ENCODE results near the gene L3MBTL2. TPM values are rescaled to one million over a fixed set of nuclear protein-coding genes. Genes with fewer than 3 reads are reported as not detected.
A peak's percentile ranks its signal among the peaks of the same experiment; 100 is the strongest.

L3MBTL2 gene
- total RNA-seq, 2 donors from 2014 or later, result 24.3 to 26.5 TPM

DNA sequence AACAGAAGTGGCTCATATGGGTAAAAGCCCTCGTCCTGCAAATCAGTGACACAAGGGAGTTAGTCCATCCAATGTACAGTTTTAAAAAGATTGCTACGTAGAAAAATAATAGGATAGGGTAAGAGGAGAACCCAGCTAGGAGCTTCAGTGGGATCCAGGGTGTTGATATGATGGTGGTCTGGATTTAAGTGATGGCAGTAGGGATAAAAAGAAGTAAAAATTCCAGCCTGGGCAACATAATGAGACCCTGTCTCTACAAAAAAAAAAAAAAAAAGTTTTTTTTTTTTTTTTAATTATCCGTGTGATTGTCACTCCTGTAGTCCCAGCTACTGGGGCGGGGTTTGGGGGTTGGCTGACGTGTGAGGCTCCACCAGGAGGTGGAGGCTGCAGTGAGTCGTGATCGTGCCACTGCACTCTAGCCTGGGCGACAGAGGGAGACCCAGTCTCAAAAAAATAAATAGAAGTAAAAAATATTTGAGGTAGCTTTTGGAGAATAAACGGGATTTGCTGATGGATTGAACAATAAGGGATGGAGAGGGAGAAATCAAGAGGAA is 7.0 kb upstream of the L3MBTL2 start:
- Histone ChIP-seq H3K27me3 (ENCODE audit: control insufficient read depth, insufficient read depth, low read length, poor library complexity, severe bottlenecking) (peaks cover 56% of the 10 kb centered on the region), H3K27ac (ENCODE audit: low read depth, low read length) (no peak overlapping the region), H3K9me3 (ENCODE audit: control insufficient read depth, low read length) (no peaks in the 10 kb centered on the region), H3K9ac (ENCODE audit: extremely low read depth, low read length, poor library complexity, severe bottlenecking) (no peak overlapping the region), H3K4me1 (ENCODE audit: control insufficient read depth, insufficient read depth, low read length) (no peaks in the 10 kb centered on the region), H3K4me3 (ENCODE audit: low read length) (peak overlapping the region; percentile 86), H3K36me3 (ENCODE audit: control insufficient read depth, insufficient read depth, low read length) (no peaks in the 10 kb centered on the region)
- TF ChIP-seq, protein P1, sequence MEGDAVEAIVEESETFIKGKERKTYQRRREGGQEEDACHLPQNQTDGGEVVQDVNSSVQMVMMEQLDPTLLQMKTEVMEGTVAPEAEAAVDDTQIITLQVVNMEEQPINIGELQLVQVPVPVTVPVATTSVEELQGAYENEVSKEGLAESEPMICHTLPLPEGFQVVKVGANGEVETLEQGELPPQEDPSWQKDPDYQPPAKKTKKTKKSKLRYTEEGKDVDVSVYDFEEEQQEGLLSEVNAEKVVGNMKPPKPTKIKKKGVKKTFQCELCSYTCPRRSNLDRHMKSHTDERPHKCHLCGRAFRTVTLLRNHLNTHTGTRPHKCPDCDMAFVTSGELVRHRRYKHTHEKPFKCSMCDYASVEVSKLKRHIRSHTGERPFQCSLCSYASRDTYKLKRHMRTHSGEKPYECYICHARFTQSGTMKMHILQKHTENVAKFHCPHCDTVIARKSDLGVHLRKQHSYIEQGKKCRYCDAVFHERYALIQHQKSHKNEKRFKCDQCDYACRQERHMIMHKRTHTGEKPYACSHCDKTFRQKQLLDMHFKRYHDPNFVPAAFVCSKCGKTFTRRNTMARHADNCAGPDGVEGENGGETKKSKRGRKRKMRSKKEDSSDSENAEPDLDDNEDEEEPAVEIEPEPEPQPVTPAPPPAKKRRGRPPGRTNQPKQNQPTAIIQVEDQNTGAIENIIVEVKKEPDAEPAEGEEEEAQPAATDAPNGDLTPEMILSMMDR (conservative IDR thresholded peaks at IDR 0.05), result peak; percentile 30
- no peak overlapping the region for H3K27ac Mint-ChIP-seq
- H3K36me3 Mint-ChIP-seq (ENCODE audit: low read depth), result no peaks in the 10 kb centered on the region
- peak overlapping the region; percentile 67 for H3K4me3 Mint-ChIP-seq
- H3K9me3 Mint-ChIP-seq, result no peaks in the 10 kb centered on the region
- peaks cover 8% of the 10 kb centered on the region for H3K4me1 Mint-ChIP-seq
- H3K27me3 Mint-ChIP-seq (ENCODE audit: insufficient read depth), result peaks cover 68% of the 10 kb centered on the region
- WGBS, 2 experiments (ENCODE audit: insufficient coverage in 1 of 2, insufficient read length in 1 of 2), result 9 to 19% methylated on average over 3 to 9 of the region's 9 CpGs
- DNase-seq, result peak; percentile 66

DNA sequence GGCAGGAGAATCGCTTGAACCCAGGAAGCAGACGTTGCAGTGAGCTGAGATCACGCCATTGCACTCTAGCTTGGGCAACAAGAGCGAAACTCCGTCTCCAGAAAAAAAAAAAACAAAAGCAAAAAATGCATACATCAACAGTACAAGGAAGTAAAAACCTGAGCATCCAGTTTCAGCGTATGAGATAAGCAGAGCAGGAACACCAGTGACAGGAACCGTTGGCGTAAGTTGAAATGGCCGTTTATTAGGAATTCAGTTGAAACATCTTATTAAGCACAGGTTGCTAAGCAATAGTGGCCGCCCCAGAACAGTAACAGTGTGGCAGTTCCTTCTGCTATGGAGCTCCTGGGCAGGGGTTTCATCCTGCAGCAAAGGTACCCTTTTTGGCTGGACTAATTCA is 4.0 kb upstream of the L3MBTL2 start:
- 93 to 99% methylated on average over 7 to 10 of the region's 10 CpGs for WGBS, 2 experiments (ENCODE audit: insufficient coverage in 1 of 2, insufficient read length in 1 of 2)

DNA sequence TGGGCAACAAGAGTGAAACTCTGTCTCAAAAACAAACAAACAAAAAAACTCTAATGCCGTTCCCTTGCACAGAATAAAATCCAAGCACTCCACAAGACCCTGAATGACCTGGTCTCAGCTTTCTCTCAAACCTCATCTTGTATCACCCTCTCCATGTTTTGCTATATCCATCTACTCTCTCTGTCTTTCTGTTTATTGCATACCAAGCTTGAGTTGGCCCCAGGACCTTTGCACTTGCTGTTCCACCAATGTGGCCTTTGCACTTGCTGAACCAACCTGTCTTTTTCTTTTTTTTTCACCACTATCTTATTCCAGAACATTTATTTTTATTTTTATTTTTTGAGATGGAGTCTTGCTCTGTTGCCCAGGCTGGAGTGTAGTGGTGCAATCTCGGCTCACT is 2.0 kb upstream of the L3MBTL2 start:
- H3K27ac Mint-ChIP-seq, result no peak overlapping the region
- TF ChIP-seq, protein P1 (conservative IDR thresholded peaks at IDR 0.05), result no peak
- peaks cover 27% of the 10 kb centered on the region for H3K27me3 ChIP-seq (ENCODE audit: control insufficient read depth, insufficient read depth, low read length, poor library complexity, severe bottlenecking)

More for the DNA sequence above, 4.0 kb upstream of the L3MBTL2 start:
- TF ChIP-seq, protein P1 (conservative IDR thresholded peaks at IDR 0.05), result no peak
- Histone ChIP-seq H3K9me3 (ENCODE audit: control insufficient read depth, low read length) (no peaks in the 10 kb centered on the region), H3K27ac (ENCODE audit: low read depth, low read length) (no peak overlapping the region), H3K4me3 (ENCODE audit: low read length) (no peak overlapping the region), H3K9ac (ENCODE audit: extremely low read depth, low read length, poor library complexity, severe bottlenecking) (no peak overlapping the region), H3K27me3 (ENCODE audit: control insufficient read depth, insufficient read depth, low read length, poor library complexity, severe bottlenecking) (peaks cover 42% of the 10 kb centered on the region), H3K36me3 (ENCODE audit: control insufficient read depth, insufficient read depth, low read length) (no peaks in the 10 kb centered on the region), H3K4me1 (ENCODE audit: control insufficient read depth, insufficient read depth, low read length) (no peaks in the 10 kb centered on the region)
- H3K27ac Mint-ChIP-seq, result no peak overlapping the region
- no peak for DNase-seq
- H3K4me3 Mint-ChIP-seq, result no peak overlapping the region
- no peaks in the 10 kb centered on the region for H3K36me3 Mint-ChIP-seq (ENCODE audit: low read depth)
- H3K27me3 Mint-ChIP-seq (ENCODE audit: insufficient read depth), result peaks cover 56% of the 10 kb centered on the region
- peaks cover 8% of the 10 kb centered on the region for H3K4me1 Mint-ChIP-seq
- no peaks in the 10 kb centered on the region for H3K9me3 Mint-ChIP-seq

More for the DNA sequence above, 2.0 kb upstream of the L3MBTL2 start:
- H3K4me3 ChIP-seq (ENCODE audit: low read length), result no peak overlapping the region
- no peaks in the 10 kb centered on the region for H3K4me1 ChIP-seq (ENCODE audit: control insufficient read depth, insufficient read depth, low read length)
- no peaks in the 10 kb centered on the region for H3K9me3 ChIP-seq (ENCODE audit: control insufficient read depth, low read length)
- H3K9ac ChIP-seq (ENCODE audit: extremely low read depth, low read length, poor library complexity, severe bottlenecking), result no peak overlapping the region
- Mint-ChIP-seq H3K36me3 (ENCODE audit: low read depth) (peaks cover 3% of the 10 kb centered on the region), H3K4me3 (no peak overlapping the region), H3K4me1 (peaks cover 6% of the 10 kb centered on the region), H3K27me3 (ENCODE audit: insufficient read depth) (peaks cover 42% of the 10 kb centered on the region), H3K9me3 (no peaks in the 10 kb centered on the region)
- WGBS, 2 experiments (ENCODE audit: insufficient coverage in 1 of 2, insufficient read length in 1 of 2), result 89 to 91% methylated on average over 1 to 2 of the region's 2 CpGs
- H3K36me3 ChIP-seq (ENCODE audit: control insufficient read depth, insufficient read depth, low read length), result no peaks in the 10 kb centered on the region
- H3K27ac ChIP-seq (ENCODE audit: low read depth, low read length), result no peak overlapping the region
- no peak for DNase-seq

Data from endodermal cell (in vitro differentiated cells).